Measurements from ENCODE around the gene NIPSNAP2. TPM values are rescaled to one million over a fixed set of nuclear protein-coding genes. Genes with fewer than 3 reads are reported as not detected.

Gene NIPSNAP2
- total RNA-seq (100 to 1,000 TPM in 1 of 5 donors, 10 to 100 TPM in 4; 38.8 to 133 (median 63.4) TPM), polyA plus RNA-seq (10 to 100 TPM; 35.6 to 70.7 (median 57.0) TPM)
- long read RNA-seq, donor 1, transcript NIPSNAP2-201 (10 exons, 1,999 nt): major isoform, 17 of 54 reads
- long read RNA-seq, donor 1, partial matches to known transcripts: 37 of 54 reads
- long read RNA-seq, donor 1, other reads (novel, unspliced or antisense): 0 of 54 reads
- long read RNA-seq, donor 2, full-length matches to known transcripts: 24 of 32 reads
- long read RNA-seq, donor 2, partial matches to known transcripts: 8 of 32 reads
- long read RNA-seq, donor 2, other reads (novel, unspliced or antisense): 0 of 32 reads
- long read RNA-seq, donor 3, transcript NIPSNAP2-201 (10 exons, 1,999 nt): major isoform, 9 of 44 reads
- long read RNA-seq, donor 3, partial matches to known transcripts: 34 of 44 reads
- long read RNA-seq, donor 3, other reads (novel, unspliced or antisense): 0 of 44 reads
- long read RNA-seq, donor 4, partial matches to known transcripts: 0 of 3 reads
- long read RNA-seq, donor 4, other reads (novel, unspliced or antisense): 0 of 3 reads
- long read RNA-seq, donor 5, full-length matches to known transcripts: 28 of 58 reads
- long read RNA-seq, donor 5, partial matches to known transcripts: 30 of 58 reads
- long read RNA-seq, donor 5, other reads (novel, unspliced or antisense): 0 of 58 reads
- long read RNA-seq, donor 6, full-length matches to known transcripts: 64 of 108 reads
- long read RNA-seq, donor 6, partial matches to known transcripts: 44 of 108 reads
- long read RNA-seq, donor 6, other reads (novel, unspliced or antisense): 0 of 108 reads
- long read RNA-seq, donor 7, full-length matches to known transcripts: 42 of 49 reads
- long read RNA-seq, donor 7, partial matches to known transcripts: 7 of 49 reads
- long read RNA-seq, donor 7, other reads (novel, unspliced or antisense): 0 of 49 reads
- long read RNA-seq, donor 8, transcript NIPSNAP2-201 (10 exons, 1,999 nt): major isoform, 21 of 35 reads
- long read RNA-seq, donor 8, partial matches to known transcripts: 12 of 35 reads
- long read RNA-seq, donor 8, other reads (novel, unspliced or antisense): 0 of 35 reads
- long read RNA-seq, donor 9, full-length matches to known transcripts: 21 of 21 reads
- long read RNA-seq, donor 9, partial matches to known transcripts: 0 of 21 reads
- long read RNA-seq, donor 9, other reads (novel, unspliced or antisense): 0 of 21 reads
- long read RNA-seq, donor 10, transcript NIPSNAP2-201 (10 exons, 1,999 nt): major isoform, 8 of 13 reads
- long read RNA-seq, donor 10, partial matches to known transcripts: 5 of 13 reads
- long read RNA-seq, donor 10, other reads (novel, unspliced or antisense): 0 of 13 reads

DNA sequence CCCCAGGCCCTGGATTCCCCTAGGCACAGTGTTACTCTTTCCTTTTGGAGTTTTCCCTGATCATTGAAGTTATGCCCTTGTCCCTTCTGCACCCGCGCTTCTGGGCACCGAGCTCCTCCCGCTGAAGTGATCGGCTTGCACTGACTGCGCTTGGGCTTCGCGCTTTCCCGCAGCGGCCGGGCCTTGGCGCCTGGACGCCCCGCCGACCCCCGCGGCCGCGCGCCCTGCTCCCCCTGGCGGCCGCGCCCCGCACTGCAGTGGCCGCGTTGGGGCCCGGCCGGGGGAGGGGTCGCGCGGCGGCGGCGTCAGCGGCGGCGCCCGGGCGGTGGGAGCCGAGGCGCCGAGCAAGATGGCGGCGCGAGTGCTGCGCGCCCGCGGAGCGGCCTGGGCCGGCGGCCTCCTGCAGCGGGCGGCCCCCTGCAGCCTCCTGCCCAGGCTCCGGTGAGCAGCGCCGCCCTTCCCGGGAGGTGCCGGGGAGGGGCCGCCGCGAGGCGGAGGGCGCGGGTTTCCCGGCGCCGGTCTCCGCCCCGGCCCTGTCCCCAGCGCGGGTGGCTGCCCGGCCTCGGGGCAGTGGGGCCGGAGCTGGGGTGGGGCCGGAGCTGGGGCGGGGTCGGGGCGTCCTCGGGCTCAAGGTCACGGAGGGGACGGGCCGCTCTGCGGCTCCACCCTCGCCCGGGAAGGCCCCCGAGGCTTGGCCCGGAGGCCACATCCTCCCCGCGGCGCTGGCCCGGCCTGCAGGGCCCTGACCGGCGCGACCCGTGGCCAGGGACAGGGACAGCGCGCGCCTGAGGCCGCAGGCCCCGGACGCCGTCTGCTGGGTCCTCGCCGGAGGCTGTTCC is at the start of gene NIPSNAP2:
TSS of gene NIPSNAP2 (plus strand) at position 325 of the 839 bp plus-strand sequence. CDS start at position 350, 25 bp downstream.
- Histone ChIP-seq H3K9me3 (no peaks in the 10 kb centered on the region), H3K27me3 (no peaks in the 10 kb centered on the region), H3K4me1 (peaks cover 8 to 47% (median 28%) of the 10 kb centered on the region in 4 donors), H3K36me3 (peaks cover 0 to 16% (median 13%) of the 10 kb centered on the region in 4 donors), H3K27ac (peak within 1 kb of the TSS; percentile 91 to 97 (median 96)), H3K4me3 (peak within 1 kb of the TSS; percentile 67 to 73 (median 70))
- intact Hi-C loops (cut with DNase I; ENCODE audit: low total_unique reads): no loop called here
- 0 to 1% (median 0%) methylated on average over 15 to 105 of the region's 105 CpGs for WGBS, 5 donors
- DNase-seq: peak; percentile 80 to 89
- TF ChIP-seq POLR2AphosphoS5 (IDR thresholded peaks at IDR 0.05): peak in 2 of 3 donors; percentile 37 to 42
- TF ChIP-seq, protein P1, sequence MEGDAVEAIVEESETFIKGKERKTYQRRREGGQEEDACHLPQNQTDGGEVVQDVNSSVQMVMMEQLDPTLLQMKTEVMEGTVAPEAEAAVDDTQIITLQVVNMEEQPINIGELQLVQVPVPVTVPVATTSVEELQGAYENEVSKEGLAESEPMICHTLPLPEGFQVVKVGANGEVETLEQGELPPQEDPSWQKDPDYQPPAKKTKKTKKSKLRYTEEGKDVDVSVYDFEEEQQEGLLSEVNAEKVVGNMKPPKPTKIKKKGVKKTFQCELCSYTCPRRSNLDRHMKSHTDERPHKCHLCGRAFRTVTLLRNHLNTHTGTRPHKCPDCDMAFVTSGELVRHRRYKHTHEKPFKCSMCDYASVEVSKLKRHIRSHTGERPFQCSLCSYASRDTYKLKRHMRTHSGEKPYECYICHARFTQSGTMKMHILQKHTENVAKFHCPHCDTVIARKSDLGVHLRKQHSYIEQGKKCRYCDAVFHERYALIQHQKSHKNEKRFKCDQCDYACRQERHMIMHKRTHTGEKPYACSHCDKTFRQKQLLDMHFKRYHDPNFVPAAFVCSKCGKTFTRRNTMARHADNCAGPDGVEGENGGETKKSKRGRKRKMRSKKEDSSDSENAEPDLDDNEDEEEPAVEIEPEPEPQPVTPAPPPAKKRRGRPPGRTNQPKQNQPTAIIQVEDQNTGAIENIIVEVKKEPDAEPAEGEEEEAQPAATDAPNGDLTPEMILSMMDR (IDR thresholded peaks at IDR 0.05): peak in 3 of 7 experiments; percentile 29 to 91 (median 44)
- TF ChIP-seq EP300 (IDR thresholded peaks at IDR 0.05): no peak

DNA sequence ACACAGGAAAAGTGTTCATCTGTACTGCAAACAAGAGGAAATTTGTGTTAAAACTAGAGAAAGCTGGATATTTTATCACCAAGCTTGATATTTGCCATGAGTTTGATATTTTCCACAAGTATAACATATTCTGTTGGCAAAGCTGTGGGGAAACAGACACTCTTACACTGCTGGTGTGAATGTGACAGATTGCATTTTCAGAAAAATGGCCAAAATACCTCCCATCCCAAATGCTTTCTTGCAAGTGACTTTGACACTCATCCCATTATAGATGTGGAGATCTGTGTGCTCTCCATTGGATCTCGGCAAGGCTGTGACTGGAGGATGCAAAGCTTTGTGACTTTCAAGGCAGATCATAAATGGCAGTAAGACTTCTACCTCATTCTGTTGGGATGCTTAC is 46.6 kb upstream of the NIPSNAP2 start:
- TF ChIP-seq POLR2A (IDR thresholded peaks at IDR 0.05) (no peak), EP300 (IDR thresholded peaks at IDR 0.05) (no peak), POLR2AphosphoS5 (IDR thresholded peaks at IDR 0.05) (no peak)
- TF ChIP-seq, protein P1 (IDR thresholded peaks at IDR 0.05): no peak
- Histone ChIP-seq H3K27ac (no peak overlapping the region), H3K4me3 (no peak overlapping the region), H3K9me3 (no peaks in the 10 kb centered on the region), H3K4me1 (no peaks in the 10 kb centered on the region), H3K36me3 (peaks cover 6 to 49% (median 32%) of the 10 kb centered on the region in 4 donors), H3K27me3 (no peaks in the 10 kb centered on the region)
- DNase-seq: no peak
- 93 to 100% (median 98%) methylated on average over 1 of the region's 1 CpG for WGBS, 5 donors
- intact Hi-C loops (cut with DNase I; ENCODE audit: low total_unique reads): no loop called here

DNA sequence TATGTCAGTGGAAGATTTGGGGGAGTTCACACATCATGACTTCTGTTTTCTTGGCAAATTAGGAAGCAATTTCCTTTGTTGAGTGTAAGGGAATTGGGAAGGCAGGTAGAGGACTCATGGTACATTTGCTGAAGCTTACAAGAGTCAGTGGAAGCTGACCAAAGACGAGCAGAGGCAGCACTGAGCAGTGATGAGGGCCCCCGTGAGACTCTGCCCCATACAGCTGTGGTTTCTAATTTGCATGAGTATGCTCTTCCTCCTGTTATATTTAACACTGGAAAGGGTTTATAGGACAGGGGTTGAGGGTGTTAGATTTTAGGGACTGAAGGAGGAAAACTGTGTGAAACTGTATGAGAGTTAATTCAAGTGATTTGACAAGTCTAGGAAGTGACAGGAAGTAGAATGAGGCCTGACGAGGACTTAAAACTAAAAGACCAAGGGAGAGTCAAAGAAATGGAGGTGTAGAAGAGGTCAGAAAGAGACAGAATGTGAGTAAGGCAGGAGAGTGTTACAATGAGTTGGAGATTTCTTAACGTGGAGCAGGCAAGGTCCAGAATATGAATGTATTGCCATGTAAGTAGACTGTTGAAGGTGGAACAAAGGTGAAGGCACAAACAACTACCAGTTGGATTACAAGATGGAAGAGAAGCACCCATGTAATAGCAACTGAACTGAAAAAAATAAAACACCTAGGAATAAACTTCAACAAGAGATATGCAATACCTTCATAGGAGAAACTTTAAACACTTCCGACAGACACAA is 36.2 kb upstream of the NIPSNAP2 start:
- no peaks in the 10 kb centered on the region for H3K27me3 ChIP-seq
- H3K4me3 ChIP-seq: no peak overlapping the region
- no peaks in the 10 kb centered on the region for H3K4me1 ChIP-seq
- DNase-seq: no peak
- peaks cover 6 to 68% (median 39%) of the 10 kb centered on the region in 4 donors for H3K36me3 ChIP-seq
- no peak overlapping the region for H3K27ac ChIP-seq
- no peak for TF ChIP-seq EP300 (IDR thresholded peaks at IDR 0.05)
- TF ChIP-seq POLR2AphosphoS5 (IDR thresholded peaks at IDR 0.05): no peak
- TF ChIP-seq, protein P1 (IDR thresholded peaks at IDR 0.05): no peak
- no peak for TF ChIP-seq POLR2A (IDR thresholded peaks at IDR 0.05)
- WGBS, 5 donors: 88 to 93% (median 92%) methylated on average over 5 of the region's 5 CpGs
- peaks cover 0 to 15% (median 6%) of the 10 kb centered on the region in 4 donors for H3K9me3 ChIP-seq
- intact Hi-C loops (cut with DNase I; ENCODE audit: low total_unique reads): no loop called here

Measured in stomach (tissue), 19 donors.